HL-60/S4 treated with retinoic acid at 250 ng/mL for 4 days and 3 days (cell line): Measurements from ENCODE around the gene ZDHHC11.
"Not testable (repeated sequence)": the region's sequence is repeated elsewhere in the genome, so short reads cannot be mapped to it uniquely, and the experiment has no call there.

ENCODE experiments used
- in situ Hi-C: fragments of 300-500 bp; cut with MboI; formaldehyde crosslinking; loops from 2 replicates; pipeline ENCODE4 v1.7.0; 2022; ENCODE audit warnings: low sequenced_read_pairs

ZDHHC11 gene

DNA sequence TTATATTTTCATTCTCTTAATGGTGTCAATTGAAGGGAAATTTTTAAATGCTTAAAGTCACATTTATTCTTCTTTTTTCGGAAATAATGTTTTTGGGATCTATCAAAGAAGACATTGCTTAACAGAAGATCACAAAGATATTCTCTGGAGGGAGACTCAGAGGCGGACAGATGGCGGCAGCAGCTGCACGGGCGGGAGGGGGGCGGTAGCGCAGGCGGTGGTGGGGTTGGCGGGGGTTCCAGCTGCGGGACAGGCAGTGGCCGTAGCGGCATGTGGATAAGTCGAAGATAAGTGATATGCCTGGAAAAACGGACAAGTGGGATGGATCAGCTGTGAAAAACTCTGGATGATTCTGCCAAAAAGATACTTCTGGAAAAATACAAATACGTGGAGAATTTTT is 34.6 kb downstream of the ZDHHC11 start:
- in situ Hi-C loops = no loop called here

DNA sequence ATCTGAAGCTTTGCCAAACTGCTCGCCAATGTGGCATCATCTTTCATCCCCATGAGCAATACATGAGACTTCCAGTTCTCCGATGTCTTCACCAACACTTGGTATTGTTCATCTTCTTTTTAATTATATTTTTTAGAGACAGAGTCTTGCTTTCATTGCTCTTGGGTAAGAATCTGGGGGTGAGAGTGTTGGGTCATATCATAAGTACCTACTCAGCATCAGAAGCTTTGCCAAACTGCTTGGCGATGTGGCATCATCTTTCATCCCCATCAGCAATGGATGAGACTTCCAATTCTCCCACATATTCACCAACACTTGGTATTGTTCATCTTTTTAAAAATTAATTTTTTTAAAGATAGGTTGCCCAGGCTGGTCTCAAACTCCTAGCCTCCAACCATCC is 35.3 kb downstream of the ZDHHC11 start:
- in situ Hi-C loops = no loop called here

DNA sequence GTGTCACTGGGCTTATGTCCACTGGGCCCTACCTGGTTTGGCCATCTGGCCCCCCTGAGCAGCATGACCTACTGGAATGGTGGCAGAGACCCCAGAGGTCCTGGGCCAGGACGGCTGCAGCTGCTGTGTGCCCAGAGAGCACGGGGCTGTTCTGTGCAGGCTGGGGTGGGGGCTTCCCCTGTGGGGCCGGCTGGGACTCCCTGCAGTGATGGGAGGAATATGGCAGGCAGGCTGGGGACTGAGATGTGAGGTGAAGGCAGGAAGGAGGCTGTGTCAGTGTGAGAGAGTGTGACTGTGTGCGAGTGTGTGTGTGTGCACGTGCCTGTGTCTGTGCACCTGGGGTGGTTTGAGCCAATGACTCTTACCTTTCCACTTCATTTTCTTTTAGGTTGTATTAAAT is 37.2 kb downstream of the ZDHHC11 start:
- in situ Hi-C loops = not testable (repeated sequence)

DNA sequence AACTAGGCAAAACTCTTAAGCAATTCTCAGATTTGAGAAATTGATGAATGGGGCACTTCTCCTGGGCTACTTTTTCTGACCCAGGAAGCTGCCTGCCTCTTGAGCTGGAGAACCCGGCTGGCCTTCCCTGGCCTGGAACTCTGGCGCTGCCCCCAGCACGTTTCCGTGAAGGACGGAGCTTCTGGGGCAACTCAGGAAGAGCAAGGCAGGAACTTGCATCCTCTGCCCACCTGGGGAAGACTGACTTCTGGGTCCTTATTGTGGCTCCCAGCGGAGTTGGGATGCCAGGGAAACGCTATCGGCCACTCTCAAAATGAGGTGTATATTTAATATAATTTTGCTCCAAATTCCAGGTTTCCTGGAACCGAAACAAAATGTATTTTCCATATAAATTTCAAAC is 39.4 kb downstream of the ZDHHC11 start:
- in situ Hi-C loops = not testable (repeated sequence)

DNA sequence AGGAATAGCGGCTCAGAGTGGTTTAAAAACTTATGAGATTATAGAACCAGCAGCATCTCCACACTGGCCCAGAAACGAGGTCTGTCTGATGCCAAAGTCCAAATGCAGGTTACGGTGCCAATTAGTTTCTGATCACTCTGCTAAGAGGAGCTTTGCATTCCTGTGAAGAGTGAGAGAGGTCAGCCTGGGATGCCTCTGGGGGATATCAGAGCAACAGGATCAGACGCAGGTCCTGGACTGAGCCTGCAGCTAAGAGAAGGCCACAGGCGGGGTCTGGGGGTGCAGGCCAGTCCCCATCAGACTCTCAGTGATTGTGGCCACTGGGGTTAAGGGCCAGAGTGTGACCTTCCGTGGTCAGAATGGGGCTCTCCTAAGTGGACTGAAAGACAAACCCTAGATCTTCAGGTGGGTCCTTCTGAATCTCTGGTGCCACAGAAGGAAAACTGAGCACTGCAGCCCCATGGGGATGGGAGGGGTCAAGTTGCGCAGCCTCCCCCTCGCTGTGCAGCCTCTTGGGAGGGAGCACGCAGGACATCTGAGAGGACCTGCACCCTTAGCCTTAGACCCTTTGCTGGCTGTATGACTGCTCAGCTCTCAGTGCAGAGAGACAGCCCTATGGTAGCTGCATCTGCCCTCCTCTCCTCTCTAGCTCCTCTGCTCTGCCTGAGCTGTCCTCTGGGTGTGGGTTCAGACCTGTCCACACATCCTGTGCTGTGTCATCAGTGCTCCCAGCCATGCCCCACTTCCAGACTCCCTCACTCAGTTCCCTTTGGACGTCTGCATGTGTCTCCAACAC is 42.9 kb downstream of the ZDHHC11 start:
- in situ Hi-C loops = not testable (repeated sequence)

DNA sequence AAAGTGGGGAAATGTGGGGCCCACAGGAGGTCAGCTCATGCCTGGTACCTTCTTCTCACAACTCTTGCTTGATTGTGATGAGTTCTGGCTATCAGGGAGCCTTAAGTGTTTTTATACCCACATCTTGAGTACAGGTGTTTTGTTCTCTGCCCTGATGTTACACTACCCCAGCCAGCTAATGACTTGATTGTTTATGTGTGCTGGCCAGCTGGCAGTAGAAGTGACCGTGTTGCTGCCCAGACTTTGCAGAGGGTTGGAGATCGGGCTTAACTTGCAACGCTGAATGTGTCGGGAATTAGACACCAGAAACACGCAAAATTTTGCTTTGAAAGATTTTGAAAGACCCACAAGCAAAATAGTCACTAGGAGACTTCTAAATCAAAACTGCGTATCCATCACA is 49.3 kb downstream of the ZDHHC11 start:
- in situ Hi-C loops = no loop called here

DNA sequence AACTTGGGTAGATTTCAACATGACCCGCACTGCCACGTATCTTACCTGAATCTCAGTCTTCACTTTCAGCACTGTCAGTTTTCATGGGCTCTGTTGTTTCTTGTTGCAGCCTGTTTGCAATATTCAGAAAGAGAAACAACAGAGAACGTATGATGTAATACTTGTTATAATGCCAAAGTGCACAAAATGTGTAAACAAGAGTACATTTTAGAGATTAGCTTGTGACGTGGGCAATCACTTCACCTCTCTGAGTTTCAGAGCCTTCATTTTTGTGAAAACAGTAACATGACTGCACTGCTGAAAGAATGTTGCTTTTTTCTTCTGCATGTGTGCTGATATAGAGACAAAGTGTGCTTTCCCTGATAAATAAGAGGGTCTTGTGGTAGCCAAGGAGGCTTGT is 49.7 kb downstream of the ZDHHC11 start:
- in situ Hi-C loops = not testable (repeated sequence)

DNA sequence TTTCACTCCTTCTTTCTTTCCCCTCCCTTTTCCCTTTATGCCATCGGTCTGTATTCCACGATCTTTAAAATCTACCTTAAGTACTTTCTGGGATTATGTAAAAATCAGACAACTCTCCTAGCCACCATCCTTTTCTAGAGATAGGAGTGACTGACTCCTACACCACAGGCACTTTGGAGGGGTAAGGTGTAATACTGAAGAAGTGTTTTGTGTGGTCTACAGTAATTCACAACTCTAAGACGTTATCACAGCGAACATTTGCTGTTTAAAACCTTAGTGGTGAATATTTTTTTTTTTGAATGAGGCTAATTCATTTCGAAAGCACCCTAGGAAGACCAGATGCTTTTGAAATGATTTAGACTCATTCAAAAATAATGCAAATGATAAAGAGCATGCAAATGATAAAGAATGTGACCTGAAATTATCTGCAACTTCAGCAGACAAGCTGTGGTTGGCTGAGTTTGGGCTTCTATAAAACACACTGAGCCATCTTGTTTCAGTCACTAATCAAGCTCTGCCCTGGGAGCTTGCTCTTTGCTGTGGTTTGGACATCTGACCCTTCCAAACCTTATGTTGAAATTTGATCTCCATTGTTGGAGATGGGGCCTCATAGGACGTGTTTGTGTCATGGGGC is 52.2 kb downstream of the ZDHHC11 start:
- in situ Hi-C loops = loop anchor here (10.0 kb wide), 1 partner anchor 84 kb away; no protein-coding TSS in a partner anchor

DNA sequence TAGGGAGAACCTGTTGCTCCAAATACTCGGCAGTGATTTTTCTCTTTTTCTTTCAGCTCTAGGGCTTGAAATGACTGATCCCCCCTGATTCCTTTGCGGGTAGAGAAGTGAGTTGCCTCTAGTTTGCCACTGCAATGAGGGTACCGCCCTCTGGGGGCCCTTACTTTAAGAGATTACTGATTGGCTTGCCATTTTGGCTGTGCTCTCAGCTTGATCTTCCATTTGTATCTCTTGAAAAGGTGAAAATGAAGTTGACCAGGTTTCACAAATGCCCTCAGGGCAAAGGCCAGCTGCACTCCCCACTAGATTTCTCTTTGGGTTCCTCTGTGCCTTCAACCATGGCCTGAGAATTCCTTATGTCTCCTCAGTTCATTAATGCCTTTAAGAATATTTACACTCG is 52.8 kb downstream of the ZDHHC11 start:
- in situ Hi-C loops = loop anchor here (10.0 kb wide), 1 partner anchor 83 kb away; no protein-coding TSS in a partner anchor

DNA sequence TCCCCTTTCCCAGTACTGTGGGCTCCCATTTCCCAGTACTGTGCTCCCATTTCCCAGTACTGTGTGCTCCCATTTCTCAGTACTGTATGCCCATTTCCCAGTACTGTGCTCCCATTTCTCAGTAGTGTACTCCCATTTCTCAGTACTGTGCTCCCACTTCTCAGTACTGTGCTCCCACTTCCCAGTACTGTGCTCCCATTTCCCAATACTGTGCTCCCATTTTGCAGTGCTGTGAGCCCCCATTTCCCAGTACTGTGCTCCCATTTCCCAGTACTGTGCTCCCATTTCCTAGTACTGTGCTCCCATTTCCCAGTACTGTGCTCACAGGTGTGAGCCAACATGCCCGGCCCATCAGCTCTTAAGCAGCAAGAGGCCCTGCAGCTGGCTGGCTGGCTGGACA is 54.9 kb downstream of the ZDHHC11 start:
- in situ Hi-C loops = loop anchor here (10.0 kb wide), 1 partner anchor 81 kb away; no protein-coding TSS in a partner anchor

DNA sequence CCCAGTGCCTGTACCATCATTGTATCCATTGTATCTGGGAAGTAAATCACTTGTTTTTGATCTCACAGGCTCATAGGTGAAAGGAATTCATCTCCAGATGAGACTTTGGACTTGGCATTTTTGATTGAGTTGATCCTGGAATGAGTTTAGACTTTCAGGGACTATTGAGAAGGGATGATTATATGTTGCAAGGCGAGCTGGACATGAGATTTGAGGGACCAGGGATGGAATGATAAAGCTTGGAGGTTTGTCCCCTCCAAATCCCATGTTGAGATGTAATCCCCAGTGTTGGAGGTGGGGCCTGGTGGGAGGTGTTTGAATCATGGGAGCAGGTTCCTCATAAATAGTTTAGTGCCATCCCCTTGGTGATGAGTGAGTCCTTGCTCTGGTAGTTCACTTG is 55.8 kb downstream of the ZDHHC11 start:
- in situ Hi-C loops = loop anchor here (10.0 kb wide), 1 partner anchor 80 kb away; no protein-coding TSS in a partner anchor

DNA sequence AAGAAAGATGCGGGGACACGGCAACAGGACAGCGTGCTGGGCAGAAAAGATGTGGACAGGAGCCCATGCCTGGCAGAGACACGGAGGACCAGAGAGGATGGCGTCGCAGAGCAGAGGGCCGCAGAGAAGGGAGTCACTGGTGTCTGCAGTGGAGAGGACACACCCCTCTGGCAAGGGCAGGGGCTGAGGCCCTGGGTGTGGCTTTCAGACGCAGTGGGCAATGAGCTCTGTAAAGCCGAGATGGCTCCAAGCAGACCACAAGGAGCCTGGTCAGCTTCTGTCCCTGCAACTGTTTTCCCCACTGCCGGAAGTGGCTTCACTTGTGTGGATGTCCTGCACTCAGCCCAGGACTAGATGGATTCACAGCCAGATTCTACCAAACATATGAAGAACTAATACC is 62.1 kb downstream of the ZDHHC11 start:
- in situ Hi-C loops = not testable (repeated sequence)

DNA sequence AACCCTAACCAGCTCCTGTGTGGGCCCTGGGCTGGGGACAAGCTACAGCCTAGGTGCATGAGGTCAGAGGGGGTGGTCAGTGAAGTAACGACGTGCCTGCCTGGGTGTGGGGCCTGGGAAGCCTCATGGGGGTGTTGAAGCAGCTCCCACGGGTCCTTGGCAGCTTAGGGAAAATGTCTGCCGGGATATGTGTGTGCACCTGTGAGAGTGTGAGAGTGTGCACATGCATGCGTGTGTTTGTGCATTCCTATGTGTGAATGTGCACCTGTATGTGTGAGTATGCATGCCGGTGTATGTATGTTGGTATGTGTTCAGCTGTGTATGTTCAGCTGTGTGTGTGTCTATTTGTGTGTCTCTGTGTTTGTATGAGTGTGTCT is 62.9 kb downstream of the ZDHHC11 start:
- in situ Hi-C loops = not testable (repeated sequence)

DNA sequence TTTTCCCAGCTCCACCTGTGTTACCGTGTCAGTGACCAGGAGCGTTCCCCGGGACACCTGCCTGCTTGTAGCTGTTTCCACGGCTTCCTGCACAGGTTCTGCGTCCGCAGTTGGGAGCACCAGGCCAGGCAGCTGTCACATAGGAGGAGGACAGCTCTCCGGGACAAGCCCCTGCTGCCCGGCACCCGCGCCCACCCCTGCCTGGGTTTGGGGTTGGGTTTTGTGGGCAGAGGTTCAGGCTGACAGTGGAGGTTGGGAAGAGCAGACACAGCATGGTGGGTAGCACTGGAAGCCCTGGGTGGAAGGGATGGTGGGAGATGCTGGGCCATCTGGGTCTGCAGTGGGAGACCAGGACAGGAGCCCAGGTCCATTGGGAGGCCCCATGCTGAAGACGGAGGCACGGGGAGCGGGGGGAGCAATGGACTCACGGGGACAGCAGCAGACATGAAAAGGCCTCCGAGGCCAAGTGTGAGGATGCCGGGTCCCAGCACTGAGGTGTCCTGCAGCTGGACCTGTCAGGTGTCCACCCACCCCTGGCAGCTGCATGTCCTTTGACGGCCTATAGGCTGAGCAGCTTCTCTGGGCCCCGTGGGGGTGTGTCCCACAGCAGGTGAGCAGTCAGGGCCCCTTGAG is 63.4 kb downstream of the ZDHHC11 start:
- in situ Hi-C loops = not testable (repeated sequence)

DNA sequence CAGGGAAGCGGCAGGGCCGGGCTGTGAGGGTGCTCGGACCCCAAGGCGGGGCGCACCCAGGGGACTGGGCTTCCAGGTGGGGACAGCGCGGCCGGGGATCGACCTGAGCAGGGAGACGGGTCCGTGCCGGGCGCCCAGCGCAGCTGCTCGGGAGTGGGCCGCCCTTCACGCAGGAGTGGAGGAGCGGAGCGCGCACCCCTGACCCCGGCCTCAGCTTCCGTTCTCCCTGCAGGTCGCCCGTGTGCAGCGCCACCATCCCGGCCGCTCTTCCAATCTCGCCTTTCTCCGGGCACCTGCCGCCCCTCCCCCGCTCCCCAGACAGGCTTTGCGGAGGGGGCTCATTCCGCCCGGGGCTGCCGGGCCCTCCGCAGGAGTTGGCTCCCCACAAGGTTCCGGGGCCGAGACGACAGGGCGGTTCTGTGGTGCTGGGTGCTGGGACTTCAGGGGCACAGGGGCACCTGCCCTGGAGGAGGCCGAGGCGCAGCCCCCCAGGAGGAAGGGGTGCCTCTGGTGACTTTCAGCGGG is 65.5 kb downstream of the ZDHHC11 start:
- in situ Hi-C loops = not testable (repeated sequence)

DNA sequence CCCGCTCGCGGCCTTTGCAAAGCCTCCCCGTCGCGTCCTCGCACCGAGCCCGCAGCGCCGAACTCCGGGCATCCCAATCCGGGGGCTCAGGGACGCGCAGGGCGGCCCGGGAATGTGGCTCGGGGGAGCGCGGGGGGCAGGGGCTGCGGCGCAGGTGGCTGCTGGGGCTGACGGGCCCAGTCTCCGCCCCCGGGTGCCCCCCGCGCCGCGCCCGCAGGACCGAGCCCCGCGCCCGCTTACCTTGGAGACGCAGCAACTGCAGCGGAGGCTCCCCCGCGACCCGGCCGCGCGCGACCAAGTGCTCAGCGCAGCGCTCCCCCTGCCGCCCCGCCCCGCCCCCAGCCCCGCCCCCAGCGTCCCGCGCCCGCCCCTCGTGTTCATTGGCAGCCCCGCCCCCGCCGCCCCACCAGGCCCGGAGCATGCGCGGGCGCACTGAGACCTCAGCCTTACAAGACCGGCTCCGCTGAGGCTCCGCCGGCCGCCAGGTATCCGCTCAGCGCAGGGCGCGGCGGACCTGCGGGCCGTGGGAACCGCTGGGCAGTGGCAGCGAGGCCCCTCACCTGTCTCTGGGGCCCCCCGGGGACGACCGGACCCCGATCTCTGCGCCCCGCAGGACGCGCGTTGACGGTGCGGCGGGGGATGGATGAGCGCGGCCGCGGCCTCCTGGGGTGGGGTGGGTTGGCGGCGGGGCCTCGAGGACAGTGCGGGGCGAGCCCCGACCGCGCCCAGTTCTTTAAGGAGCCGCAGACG is 66.2 kb downstream of the ZDHHC11 start, which contains the start of gene ZDHHC11B:
TSS of gene ZDHHC11B (minus strand) at position 302 of the 750 bp plus-strand sequence. CDS start 17,810 bp downstream, outside the sequence.
- in situ Hi-C loops = not testable (repeated sequence)

DNA sequence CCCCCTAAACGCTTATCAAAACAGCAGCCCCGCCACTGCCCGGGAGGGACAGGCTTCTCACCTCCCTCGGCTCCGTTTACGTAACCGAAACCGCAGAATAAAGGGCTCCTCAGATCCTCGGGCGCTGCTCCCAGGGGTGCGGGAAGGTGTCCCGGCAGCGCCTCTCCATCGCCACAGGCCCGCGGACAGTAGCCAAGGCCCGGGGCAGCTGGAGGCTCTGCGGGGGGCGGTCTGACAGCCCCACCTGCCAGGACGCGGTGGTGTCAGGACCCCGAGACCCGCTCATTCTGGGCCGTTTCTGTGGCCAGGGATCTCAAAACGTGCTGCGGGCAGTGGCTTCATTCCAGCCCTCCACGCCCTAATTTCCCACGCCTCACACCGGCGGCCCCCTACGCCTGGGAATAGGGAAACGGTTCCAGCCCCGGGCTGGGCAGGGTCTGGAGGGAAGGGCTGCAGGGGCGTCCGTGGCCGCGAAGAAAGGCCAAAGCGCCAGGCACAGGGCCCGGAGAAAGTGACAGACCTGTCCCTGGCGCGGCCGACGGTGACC is 66.8 kb downstream of the ZDHHC11 start:
- in situ Hi-C loops = not testable (repeated sequence)

DNA sequence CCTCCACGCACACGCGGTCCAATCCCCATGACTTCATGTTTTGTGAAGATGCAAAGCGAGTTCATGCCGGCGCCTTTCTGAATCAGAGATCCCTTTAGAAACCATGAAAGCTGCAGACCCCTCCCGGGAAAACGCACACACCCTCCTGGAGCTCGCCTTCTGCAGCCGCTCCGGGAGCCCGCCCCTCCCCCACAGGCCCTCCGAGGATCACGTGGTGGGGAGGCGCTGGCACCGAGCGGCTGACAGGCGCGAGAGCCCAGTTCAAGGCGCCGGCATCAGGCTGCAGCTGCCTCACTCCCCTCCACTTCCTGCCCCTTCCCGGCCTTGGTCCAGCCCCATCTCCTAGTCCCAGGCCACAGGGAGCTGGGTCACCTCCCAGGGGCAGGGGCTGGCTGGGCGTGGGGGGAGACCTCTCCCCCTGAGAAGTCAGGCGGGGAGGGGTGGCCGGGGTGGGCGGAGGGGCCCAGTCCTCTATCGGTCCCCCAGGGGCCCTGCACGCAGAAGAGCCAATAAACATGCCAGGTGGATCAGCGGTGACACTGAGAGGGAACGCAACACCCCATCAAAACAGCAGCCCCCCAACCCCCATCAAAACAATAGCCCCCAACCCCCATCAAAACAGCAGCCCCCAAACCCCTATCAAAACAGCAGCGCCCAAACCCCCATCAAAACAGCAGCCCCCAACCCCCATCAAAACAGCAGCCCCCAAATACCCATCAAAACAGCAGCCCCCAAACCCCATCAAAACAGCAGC is 67.6 kb downstream of the ZDHHC11 start:
- in situ Hi-C loops = not testable (repeated sequence)

DNA sequence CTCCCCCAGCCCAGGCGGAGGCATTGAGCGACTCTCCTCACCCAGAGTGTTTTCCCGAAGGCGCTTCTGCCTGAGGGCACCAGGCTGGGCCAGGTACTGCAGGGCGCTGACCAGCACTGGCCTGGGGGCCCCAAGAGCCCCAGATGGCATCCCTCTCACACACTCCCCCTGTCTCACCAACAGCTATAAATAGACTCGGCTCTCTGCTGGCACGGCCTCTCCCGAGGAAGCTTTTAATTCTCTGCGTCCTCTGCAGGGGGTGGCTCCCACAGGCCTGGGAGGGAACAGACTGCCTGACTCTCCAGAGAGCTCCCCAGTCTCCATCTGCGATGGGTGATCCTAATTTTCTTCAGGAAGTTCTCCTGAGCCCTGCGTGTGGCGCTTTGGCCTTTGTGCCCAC is 68.4 kb downstream of the ZDHHC11 start:
- in situ Hi-C loops = not testable (repeated sequence)

DNA sequence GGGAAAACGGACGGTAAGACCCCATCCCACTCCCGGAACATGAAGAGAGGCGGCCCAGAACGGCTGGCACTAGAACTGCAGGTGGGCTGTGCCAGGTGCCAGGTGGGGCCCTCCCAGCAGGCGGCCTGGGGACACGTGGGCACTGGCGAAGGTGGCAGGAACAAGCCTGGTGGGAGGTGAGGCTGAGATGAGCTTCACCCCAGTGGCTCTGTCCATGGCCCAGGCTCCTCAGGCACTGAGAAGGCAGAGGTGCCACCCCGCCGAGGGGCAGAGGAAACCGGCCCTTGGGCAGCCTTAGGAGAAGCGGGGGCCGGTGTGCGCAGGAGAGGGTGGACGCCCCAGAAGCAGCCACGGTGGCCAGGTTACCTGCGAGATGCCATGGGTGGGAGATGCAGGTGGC is 70.2 kb downstream of the ZDHHC11 start:
- in situ Hi-C loops = not testable (repeated sequence)
